Adrenal gland (tissue), 12 donors: ENCODE data around the gene FAM90A26. TPM values are rescaled to one million over a fixed set of nuclear protein-coding genes. Genes with fewer than 3 reads are reported as not detected.
"Not testable (repeated sequence)": the region's sequence is repeated elsewhere in the genome, so short reads cannot be mapped to it uniquely, and the experiment has no call there.

Experiments used
- DNase-seq, 7 donors: peaks; one replicate each; pipeline ENCODE4 v3.0.0-alpha.2; 2019 to 2020
- H3K27ac ChIP-seq, 5 donors: fragments of 200-600 bp; sonication (generic) in 4 of 5; 1 replicate in 3 of 5; 2 replicates in 2 of 5; pipeline versions ENCODE4 v1.5.1 to v1.8.0; 2016 to 2020; ENCODE audit warnings: mild to moderate bottlenecking in 1 of 5
- H3K27me3 ChIP-seq: fragments of 200-600 bp; 2 replicates; pipeline ENCODE4 v1.8.0; 2021
- H3K36me3 ChIP-seq, 2 donors: fragments of 200-600 bp; replicated peaks in 1 of 2; 1 replicate in 1 of 2; 2 replicates in 1 of 2; pipeline versions ENCODE4 v1.5.1 to v1.8.0; 2018 to 2022
- H3K4me1 ChIP-seq, 2 donors: fragments of 200-600 bp; replicated peaks in 1 of 2; 1 replicate in 1 of 2; 2 replicates in 1 of 2; pipeline versions ENCODE4 v1.5.1 to v1.8.0; 2018 to 2021
- H3K4me3 ChIP-seq, 4 donors: fragments of 200-600 bp; sonication (generic) in 3 of 4; one replicate each; pipeline ENCODE4 v1.5.1; 2016 to 2018
- H3K9me3 ChIP-seq, 3 donors: fragments of 200-600 bp; sonication (generic) in 1 of 3; replicated peaks in 1 of 3; 1 replicate in 2 of 3; 2 replicates in 1 of 3; pipeline versions ENCODE4 v1.5.1 to v1.8.0; 2016 to 2021
- POLR2A ChIP-seq, 2 donors: fragments of 450-650 bp; IDR thresholded peaks; one replicate each; pipeline ENCODE4 v1.6.1; 2017; ENCODE audit warnings: antibody characterized with exemption in 2 of 2, mild to moderate bottlenecking in 2 of 2, moderate library complexity in 1 of 2
- WGBS, 4 donors: extraction: QIAGEN DNeasy Blood & Tissue Kit in 2 of 4; methylation state at CpG; one replicate each; pipeline versions ENCODE4 v1.1.5 to v1.1.7; 2013 to 2017; 5-methylcytosine and 5-hydroxymethylcytosine counted together
- intact Hi-C, 2 donors: fragments of 100-400 bp; cut with DNase I; formaldehyde crosslinking; loops; one replicate each; pipeline versions ENCODE4 v1.14.1 to v1.15.0; 2022 to 2023
- polyA plus RNA-seq, 3 donors: library from polyadenylated mRNA; stranded (reverse); fragments of 200-250 nt in 2 of 3; fragments of 350-450 nt in 1 of 3; fragmentation: Illumina TruSeq in 1 of 3; extraction: RNeasy Lipid Tissue Mini Kit (QIAGEN cat#74804) in 1 of 3; gene quantifications; one replicate each; pipeline ENCODE4 v1.2.3, GENCODE V29; 2013 to 2014
- total RNA-seq, 9 donors: library from RNA; depleted of rRNA in 4 of 9; stranded (reverse); fragments of >200 nt in 4 of 9; fragments of 120-200 nt in 1 of 9; fragmentation: NEBNext Ultra II Directional in 1 of 9; extraction: Animal tissue kit (Norgen Biotek cat#: 25700) in 1 of 9; gene quantifications; one replicate each; pipeline versions ENCODE4 v1.1.0 to v1.2.4, GENCODE V29; 2013 to 2023
- donor health status: healthy with polysubstance abuse.
- donor health status: Bipolar disorder and iron deficiency.
- donor health status: DM: yes; HTN: yes; CAD: no.
- donor health status: DM: no; HTN: no; CAD: no.
- donor health status: DM: no; HTN: no; CAD: no.
- donor health status: DM: yes; HTN: yes; CAD: no.

The FAM90A26 gene
- total and polyA plus RNA-seq, 12 donors: not detected

DNA sequence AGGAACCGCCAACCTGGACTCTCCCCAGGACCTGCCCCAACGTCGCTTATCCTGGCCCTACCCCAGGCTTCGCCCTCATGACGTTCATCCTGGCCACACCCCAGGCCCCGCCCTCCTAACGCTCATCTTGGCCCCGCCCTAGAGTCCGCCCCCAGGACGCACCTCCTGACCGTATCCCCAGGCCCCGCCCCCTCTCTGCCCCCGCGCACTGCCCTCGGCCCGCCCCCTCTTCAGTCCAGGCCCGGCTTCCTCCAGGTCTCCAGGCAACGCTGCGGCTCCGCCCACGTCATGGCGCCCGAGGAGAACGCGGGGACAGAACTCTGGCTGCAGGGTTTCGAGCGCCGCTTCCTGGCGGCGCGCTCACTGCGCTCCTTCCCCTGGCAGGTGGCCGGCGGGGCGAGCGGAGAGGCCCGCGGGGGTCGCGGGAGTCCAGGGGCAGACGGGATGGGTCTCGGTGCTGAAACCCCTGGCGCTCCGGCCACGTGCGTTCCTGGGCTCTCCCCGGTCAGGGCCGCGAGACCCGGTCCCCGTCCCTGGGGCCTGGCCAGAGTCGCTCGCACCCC is 17.1 kb upstream of the FAM90A26 start:
- H3K9me3 ChIP-seq, intact Hi-C loops, H3K27me3 ChIP-seq, H3K4me1 ChIP-seq, H3K36me3 ChIP-seq: not testable (repeated sequence)
- Histone ChIP-seq H3K4me3 (peak overlapping the region; percentile 19 to 86 (median 63)), H3K27ac (peak overlapping the region in 4 of 5 donors; percentile 37 to 95 (median 54))
- DNase-seq: peak; percentile 98 to 100 (median 99)
- peak in 1 of 2 donors; percentile 35 for TF ChIP-seq POLR2A (IDR thresholded peaks at IDR 0.05)
- 0 to 3% (median 1%) methylated on average over 9 to 53 of the region's 53 CpGs for WGBS, 4 donors

DNA sequence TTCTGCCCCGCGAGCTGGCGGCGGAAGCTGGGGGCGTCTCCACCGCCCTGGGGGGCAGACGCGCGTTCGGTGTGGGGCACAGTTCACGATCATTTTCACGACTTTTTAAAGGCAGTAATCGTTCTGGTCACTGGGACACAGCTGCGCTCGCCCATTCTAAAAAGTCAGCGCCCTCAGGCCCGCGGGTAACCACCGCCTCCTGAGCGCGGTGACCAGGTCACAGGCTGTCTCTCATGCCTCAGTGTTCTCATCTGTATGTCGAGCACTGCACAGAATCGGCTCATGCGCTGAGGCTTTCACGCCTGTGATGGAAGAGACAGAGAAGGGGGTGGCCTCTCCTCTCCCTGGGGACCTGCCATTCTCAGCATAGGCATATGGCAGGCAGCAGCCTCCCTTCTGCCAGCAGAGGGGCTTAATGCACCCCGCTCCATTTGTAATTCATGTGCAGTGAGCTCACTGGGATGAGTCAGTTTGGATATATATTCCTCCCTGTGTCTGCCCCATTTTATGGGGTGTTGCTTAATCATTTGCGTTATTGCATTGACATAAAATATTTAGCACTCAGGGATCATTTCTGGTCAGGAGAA is 16.5 kb upstream of the FAM90A26 start:
- H3K36me3 ChIP-seq, H3K27me3 ChIP-seq, intact Hi-C loops, H3K4me1 ChIP-seq, H3K9me3 ChIP-seq: not testable (repeated sequence)
- Histone ChIP-seq H3K27ac (peak overlapping the region in 4 of 5 donors; percentile 37 to 95 (median 54)), H3K4me3 (peak overlapping the region; percentile 19 to 86 (median 63))
- WGBS, 4 donors: 5 to 50% (median 22%) methylated on average over 1 to 27 of the region's 27 CpGs
- DNase-seq: peak in 4 of 7 donors; percentile 7 to 58 (median 26)

DNA sequence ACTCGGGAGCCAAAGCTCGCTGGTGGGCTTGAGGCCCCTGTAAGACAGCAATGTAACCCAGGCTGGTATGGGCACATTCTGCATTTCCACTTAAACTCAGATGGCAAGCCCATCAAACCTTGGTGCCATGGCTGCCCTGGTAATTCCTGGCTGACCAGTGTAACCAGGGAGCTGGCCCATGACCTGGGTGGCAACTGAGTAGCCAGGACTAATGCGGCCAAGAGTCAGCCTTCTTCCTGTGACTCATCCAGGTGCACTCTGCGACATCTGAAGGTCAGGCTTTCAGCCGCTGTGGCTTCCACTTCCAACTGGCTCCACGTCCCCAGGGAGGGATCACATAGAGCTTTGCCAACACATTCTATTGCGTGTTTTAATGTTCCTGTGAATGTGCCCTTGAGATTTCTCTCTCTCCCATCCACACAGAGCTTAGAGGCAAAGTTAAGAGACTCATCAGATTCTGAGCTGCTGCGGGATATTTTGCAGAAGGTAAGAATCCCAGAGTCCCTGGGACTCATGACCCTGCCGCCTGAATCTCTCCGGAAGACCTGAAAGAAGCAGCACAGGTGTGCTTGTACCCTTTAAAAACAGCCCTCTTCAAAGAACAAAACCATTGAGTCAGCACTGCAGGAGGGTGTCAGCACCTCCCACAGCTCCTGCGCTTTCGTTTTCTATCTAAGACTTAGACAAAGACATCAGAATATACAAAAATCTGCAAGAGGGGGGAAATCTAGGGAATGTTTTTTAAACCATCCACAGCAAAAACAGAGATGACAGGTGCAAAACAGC is 14.9 kb upstream of the FAM90A26 start:
- H3K27me3 ChIP-seq, intact Hi-C loops, H3K4me3 ChIP-seq, H3K9me3 ChIP-seq, H3K27ac ChIP-seq, H3K36me3 ChIP-seq, H3K4me1 ChIP-seq, DNase-seq: not testable (repeated sequence)
- WGBS, 4 donors: 61 to 77% (median 66%) methylated on average over 9 to 12 of the region's 12 CpGs

GRCh38 chr4:9158392-9158791 is 11.8 kb upstream of the FAM90A26 start:
- H3K27me3 ChIP-seq, H3K27ac ChIP-seq, H3K4me1 ChIP-seq, intact Hi-C loops, H3K36me3 ChIP-seq, H3K4me3 ChIP-seq, H3K9me3 ChIP-seq: not testable (repeated sequence)
- 39% methylated on average over 6 of the region's 6 CpGs; no CpG with 5 or more reads in 3 of the 4 donors for WGBS, 4 donors
- DNase-seq: peak in 1 of 7 donors; percentile 44

GRCh38 chr4:9160046-9160445 is 10.2 kb upstream of the FAM90A26 start:
- H3K4me3 ChIP-seq, H3K27ac ChIP-seq, H3K9me3 ChIP-seq, H3K36me3 ChIP-seq, intact Hi-C loops, DNase-seq, H3K27me3 ChIP-seq, H3K4me1 ChIP-seq: not testable (repeated sequence)
- WGBS, 4 donors: 89% methylated on average over 6 of the region's 6 CpGs; no CpG with 5 or more reads in 3 of the 4 donors

DNA sequence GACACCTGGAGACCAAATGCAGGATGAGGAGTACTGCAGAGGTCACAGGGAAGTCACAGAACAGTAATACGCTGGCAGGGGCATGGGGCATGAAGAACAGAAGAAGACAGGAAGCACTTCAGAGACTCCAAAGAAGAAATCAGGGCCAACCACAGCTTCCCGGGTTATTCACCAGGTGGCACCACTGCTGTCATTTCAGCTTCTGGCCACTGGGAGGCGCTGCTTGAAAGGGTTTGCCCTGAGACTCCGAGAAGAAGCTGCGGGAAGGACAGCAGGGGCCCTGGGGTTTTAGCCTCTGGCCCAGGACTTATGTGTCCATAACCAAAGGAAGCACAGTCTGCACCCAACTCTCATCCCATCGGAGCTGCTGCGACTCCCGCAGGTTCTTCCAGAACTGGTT is 4.2 kb upstream of the FAM90A26 start:
- H3K27ac ChIP-seq, H3K9me3 ChIP-seq, DNase-seq, H3K36me3 ChIP-seq, intact Hi-C loops, H3K4me1 ChIP-seq, H3K4me3 ChIP-seq, H3K27me3 ChIP-seq: not testable (repeated sequence)
- 18% methylated on average over 8 of the region's 8 CpGs; no CpG with 5 or more reads in 3 of the 4 donors for WGBS, 4 donors

DNA sequence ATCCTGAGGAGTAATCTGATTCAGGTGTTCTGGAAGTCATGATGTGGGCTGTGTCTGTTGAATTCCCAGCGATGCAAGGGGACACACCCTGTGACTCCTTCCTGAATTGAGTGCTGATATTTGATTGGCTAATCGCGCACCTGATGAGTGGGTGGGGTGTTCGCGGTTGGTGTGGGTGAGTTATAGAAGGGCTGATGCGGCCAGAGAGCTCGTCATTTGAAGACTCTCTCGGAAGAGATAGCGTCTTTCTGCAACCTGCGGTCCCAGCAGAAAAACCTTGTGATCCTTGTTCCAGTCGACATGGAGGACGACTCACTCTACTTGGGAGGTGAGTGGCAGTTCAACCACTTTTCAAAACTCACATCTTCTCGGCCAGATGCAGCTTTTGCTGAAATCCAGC is 40.1 kb downstream of the FAM90A26 start, which contains the start of gene USP17L10:
Gene USP17L10, plus strand, starts transcription at position 301 of the 400 bp plus-strand sequence. Its CDS starts 0 bp downstream, at position 301.
- WGBS, 4 donors: 80 to 87% methylated on average over 4 to 12 of the region's 13 CpGs; no CpG with 5 or more reads in 2 of the 4 donors
- H3K9me3 ChIP-seq, H3K27ac ChIP-seq, H3K4me3 ChIP-seq, H3K27me3 ChIP-seq, H3K4me1 ChIP-seq, intact Hi-C loops, H3K36me3 ChIP-seq, DNase-seq: not testable (repeated sequence)

DNA sequence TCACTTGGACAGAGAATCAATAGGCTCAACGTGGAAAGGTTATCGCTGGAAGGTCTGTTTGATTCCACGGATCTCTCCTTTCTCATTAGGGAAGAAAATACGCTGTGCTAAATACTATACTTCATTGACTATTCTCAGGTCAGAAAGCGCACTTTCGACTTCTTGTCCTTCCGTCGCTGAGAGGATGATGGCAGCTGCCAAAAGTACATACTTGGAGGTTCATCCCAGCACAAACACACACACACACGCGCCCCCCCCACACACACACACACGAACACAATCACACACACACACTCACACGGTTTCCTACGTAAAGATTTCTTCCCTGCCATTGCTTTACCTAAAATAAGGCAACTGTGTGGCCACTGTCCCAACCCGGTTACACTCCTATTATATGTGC is 44.5 kb downstream of the FAM90A26 start:
- H3K36me3 ChIP-seq, H3K27me3 ChIP-seq, H3K4me3 ChIP-seq, H3K27ac ChIP-seq, intact Hi-C loops, H3K9me3 ChIP-seq, H3K4me1 ChIP-seq: not testable (repeated sequence)
- DNase-seq: peak in 3 of 7 donors; percentile 1 to 35 (median 6)
- 69 to 83% (median 75%) methylated on average over 8 to 11 of the region's 14 CpGs for WGBS, 4 donors

DNA sequence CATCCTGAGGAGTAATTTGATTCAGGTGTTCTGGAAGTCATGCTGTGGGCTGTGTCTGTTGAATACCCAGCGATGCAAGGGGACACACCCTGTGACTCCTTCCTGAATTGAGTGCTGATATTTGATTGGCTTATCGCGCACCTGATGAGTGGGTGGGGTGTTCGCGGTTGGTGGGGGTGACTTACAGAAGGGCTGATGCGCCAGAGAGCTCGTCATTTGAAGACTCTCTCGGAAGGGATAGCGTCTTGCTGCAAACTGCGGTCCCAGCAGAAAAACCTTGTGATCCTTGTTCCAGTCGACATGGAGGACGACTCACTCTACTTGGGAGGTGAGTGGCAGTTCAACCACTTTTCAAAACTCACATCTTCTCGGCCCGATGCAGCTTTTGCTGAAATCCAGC is 44.9 kb downstream of the FAM90A26 start, which contains the start of gene USP17L11:
Gene USP17L11, plus strand, starts transcription at position 301 of the 400 bp plus-strand sequence. Its CDS starts 0 bp downstream, at position 301.
- intact Hi-C loops, H3K27ac ChIP-seq: not testable (repeated sequence)
- 92% methylated on average over 9 of the region's 14 CpGs; no CpG with 5 or more reads in 3 of the 4 donors for WGBS, 4 donors

DNA sequence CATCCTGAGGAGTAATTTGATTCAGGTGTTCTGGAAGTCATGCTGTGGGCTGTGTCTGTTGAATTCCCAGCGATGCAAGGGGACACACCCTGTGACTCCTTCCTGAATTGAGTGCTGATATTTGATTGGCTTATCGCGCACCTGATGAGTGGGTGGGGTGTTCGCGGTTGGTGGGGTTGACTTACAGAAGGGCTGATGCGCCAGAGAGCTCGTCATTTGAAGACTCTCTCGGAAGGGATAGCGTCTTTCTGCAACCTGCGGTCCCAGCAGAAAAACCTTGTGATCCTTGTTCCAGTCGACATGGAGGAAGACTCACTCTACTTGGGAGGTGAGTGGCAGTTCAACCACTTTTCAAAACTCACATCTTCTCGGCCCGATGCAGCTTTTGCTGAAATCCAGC is 49.6 kb downstream of the FAM90A26 start, which contains the start of gene USP17L12:
Gene USP17L12, plus strand, starts transcription at position 301 of the 400 bp plus-strand sequence. Its CDS starts 0 bp downstream, at position 301.
- H3K9me3 ChIP-seq, H3K27me3 ChIP-seq, intact Hi-C loops, DNase-seq, H3K36me3 ChIP-seq, H3K27ac ChIP-seq, H3K4me1 ChIP-seq, H3K4me3 ChIP-seq: not testable (repeated sequence)
- no CpG with 5 or more reads among the region's 13 CpGs for WGBS, 4 donors

More for the DNA sequence above, 44.9 kb downstream of the FAM90A26 start, which contains the start of gene USP17L11:
- not testable (repeated sequence) for H3K4me1 ChIP-seq, H3K27me3 ChIP-seq, H3K36me3 ChIP-seq, H3K9me3 ChIP-seq, H3K4me3 ChIP-seq, DNase-seq
